HEK293 (cell line): ENCODE measurements around the gene DRC1.

Experiments
- CTCF ChIA-PET: fragments of 350-600 bp; formaldehyde crosslinking; extraction: SDS; loops from one replicate; lab custom pipeline; 2021; ENCODE audit warnings: antibody characterized with exemption; lab: Yijun Ruan, JAX
- POLR2A ChIA-PET: fragments of 300-600 bp; formaldehyde crosslinking; extraction: SDS; loops from one replicate; lab custom pipeline; 2020; ENCODE audit warnings: antibody characterized with exemption, inconsistent platforms; lab: Yijun Ruan, JAX
- H3K27ac ChIP-seq: fragments of 200-500 bp; sonication (Bioruptor generic); 2 replicates; pipeline ENCODE4 v1.5.1; 2014; ENCODE audit warnings: low read depth, low read length, control low read depth, inconsistent platforms; ENCODE audit errors: extremely low read depth
- H3K36me3 ChIP-seq, 2 experiments: fragments of 200-500 bp in 1 of 2; sonication (Bioruptor generic) in 1 of 2; 1 replicate in 1 of 2; 2 replicates in 1 of 2; pipeline ENCODE4 v1.5.1; 2014 to 2017; ENCODE audit warnings: inconsistent platforms in 2 of 2, low read length in 2 of 2; ENCODE audit not compliant: control insufficient read depth in 2 of 2, insufficient read depth in 1 of 2
- H3K4me1 ChIP-seq: fragments of 200-500 bp; sonication (Bioruptor generic); 2 replicates; pipeline ENCODE4 v1.5.1; 2014; ENCODE audit warnings: mild to moderate bottlenecking, low read length, inconsistent platforms; ENCODE audit not compliant: control insufficient read depth, insufficient read depth
- H3K4me3 ChIP-seq: 2 replicates; pipeline ENCODE4 v1.5.1; 2011; ENCODE audit warnings: low read depth, mild to moderate bottlenecking, control low read depth, low read length, moderate library complexity
- H3K9me3 ChIP-seq: fragments of 200-500 bp; sonication (Bioruptor generic); 2 replicates; pipeline ENCODE4 v1.5.1; 2014; ENCODE audit warnings: low read depth, low read length, inconsistent platforms; ENCODE audit not compliant: control insufficient read depth, insufficient read depth
- GLI2 ChIP-seq: fragments of 450-650 bp; formaldehyde crosslinking; IDR thresholded peaks from 2 replicates; pipeline ENCODE4; 2017; ENCODE audit warnings: missing biosample characterization, missing genetic modification characterization, low read depth, borderline replicate concordance
- GLIS2 ChIP-seq: fragments of 450-650 bp; formaldehyde crosslinking; IDR thresholded peaks from 2 replicates; pipeline ENCODE4 v1.5.1; 2016; ENCODE audit warnings: missing biosample characterization, missing genetic modification characterization
- HOXD13 ChIP-seq: sonication (generic); formaldehyde crosslinking; IDR thresholded peaks from 2 replicates; pipeline ENCODE4 v1.8.0; 2022; ENCODE audit warnings: missing genetic modification reagents, borderline replicate concordance
- OSR2 ChIP-seq: fragments of 450-650 bp; formaldehyde crosslinking; IDR thresholded peaks from 2 replicates; pipeline ENCODE4 v1.5.1; 2016; ENCODE audit warnings: missing biosample characterization, missing genetic modification characterization
- SCRT1 ChIP-seq: fragments of 450-650 bp; formaldehyde crosslinking; IDR thresholded peaks from 2 replicates; pipeline ENCODE4 v1.5.1; 2016; ENCODE audit warnings: missing biosample characterization, missing genetic modification characterization, borderline replicate concordance
- SCRT2 ChIP-seq: fragments of 450-650 bp; formaldehyde crosslinking; IDR thresholded peaks from 2 replicates; pipeline ENCODE4 v1.5.1; 2016; ENCODE audit warnings: missing biosample characterization, missing genetic modification characterization
- ZBTB20 ChIP-seq: fragments of 450-650 bp; formaldehyde crosslinking; IDR thresholded peaks from 2 replicates; pipeline ENCODE4 v1.5.1; 2016; ENCODE audit warnings: missing biosample characterization, missing genetic modification characterization
- ZFHX2 ChIP-seq: fragments of 450-650 bp; formaldehyde crosslinking; conservative IDR thresholded peaks from 2 replicates; pipeline ENCODE4 v1.5.1; 2016; ENCODE audit warnings: missing biosample characterization, missing genetic modification characterization
- ZNF214 ChIP-seq: fragments of 450-650 bp; formaldehyde crosslinking; IDR thresholded peaks from 2 replicates; pipeline ENCODE4 v1.5.1; 2017; ENCODE audit warnings: missing biosample characterization, mild to moderate bottlenecking, missing genetic modification characterization, borderline replicate concordance
- ZNF362 ChIP-seq: fragments of 450-650 bp; formaldehyde crosslinking; IDR thresholded peaks from 2 replicates; pipeline ENCODE4 v1.5.1; 2016; ENCODE audit warnings: missing biosample characterization, missing genetic modification characterization
- ZNF37A ChIP-seq: fragments of 450-650 bp; IDR thresholded peaks from 2 replicates; pipeline ENCODE4 v1.5.1; 2018; ENCODE audit warnings: missing biosample characterization, missing genetic modification characterization
- ZNF48 ChIP-seq: fragments of 450-650 bp; formaldehyde crosslinking; IDR thresholded peaks from 2 replicates; pipeline ENCODE4 v1.5.1; 2016; ENCODE audit warnings: missing biosample characterization, missing genetic modification characterization
- ZNF654 ChIP-seq: fragments of 450-650 bp; formaldehyde crosslinking; IDR thresholded peaks from 2 replicates; pipeline ENCODE4 v1.5.1; 2016; ENCODE audit warnings: low read depth, missing biosample characterization, missing genetic modification characterization
- TF ChIP-seq, protein P1 (sequence below): fragments of 450-650 bp; formaldehyde crosslinking; IDR thresholded peaks from 2 replicates; pipeline ENCODE4 v1.5.1; 2017; ENCODE audit warnings: missing biosample characterization, missing genetic modification characterization
- TF ChIP-seq, protein P2 (sequence below): fragments of 450-650 bp; formaldehyde crosslinking; IDR thresholded peaks from 2 replicates; pipeline ENCODE4 v1.5.1; 2017; ENCODE audit warnings: missing biosample characterization, missing genetic modification characterization
- TF ChIP-seq, protein P3 (sequence below): fragments of 450-650 bp; formaldehyde crosslinking; conservative IDR thresholded peaks from 2 replicates; pipeline ENCODE4 v1.5.1; 2016; ENCODE audit warnings: low read depth, missing biosample characterization, missing genetic modification characterization

The DRC1 gene

DNA sequence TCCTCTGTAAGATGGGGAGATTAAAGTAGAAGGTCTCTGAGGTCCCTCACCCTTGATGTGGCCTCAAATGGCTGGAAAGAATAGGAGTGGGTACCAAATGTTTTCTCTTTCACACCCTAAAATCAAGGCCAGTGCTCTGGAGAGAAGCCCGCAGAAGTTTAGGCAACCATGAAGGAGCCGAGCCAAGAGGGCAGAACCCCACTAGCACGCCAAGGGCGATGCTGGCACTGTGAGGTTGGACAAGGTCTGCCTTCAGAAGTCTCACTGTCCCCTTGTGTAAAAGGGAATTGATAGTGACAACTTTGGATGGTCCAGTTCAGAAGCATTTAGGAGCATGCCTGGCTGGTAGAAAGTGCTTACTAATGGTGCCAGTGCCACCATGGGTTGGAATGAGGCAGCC is 92.5 kb downstream of the DRC1 start:
- Histone ChIP-seq H3K9me3 (no peaks in the 10 kb centered on the region), H3K4me3 (no peak overlapping the region), H3K36me3 (no peaks in the 10 kb centered on the region), H3K4me1 (no peaks in the 10 kb centered on the region), H3K27ac (no peak overlapping the region)
- CTCF ChIA-PET, result no interaction called here
- POLR2A ChIA-PET, result no interaction called here
- TF ChIP-seq, protein P1, sequence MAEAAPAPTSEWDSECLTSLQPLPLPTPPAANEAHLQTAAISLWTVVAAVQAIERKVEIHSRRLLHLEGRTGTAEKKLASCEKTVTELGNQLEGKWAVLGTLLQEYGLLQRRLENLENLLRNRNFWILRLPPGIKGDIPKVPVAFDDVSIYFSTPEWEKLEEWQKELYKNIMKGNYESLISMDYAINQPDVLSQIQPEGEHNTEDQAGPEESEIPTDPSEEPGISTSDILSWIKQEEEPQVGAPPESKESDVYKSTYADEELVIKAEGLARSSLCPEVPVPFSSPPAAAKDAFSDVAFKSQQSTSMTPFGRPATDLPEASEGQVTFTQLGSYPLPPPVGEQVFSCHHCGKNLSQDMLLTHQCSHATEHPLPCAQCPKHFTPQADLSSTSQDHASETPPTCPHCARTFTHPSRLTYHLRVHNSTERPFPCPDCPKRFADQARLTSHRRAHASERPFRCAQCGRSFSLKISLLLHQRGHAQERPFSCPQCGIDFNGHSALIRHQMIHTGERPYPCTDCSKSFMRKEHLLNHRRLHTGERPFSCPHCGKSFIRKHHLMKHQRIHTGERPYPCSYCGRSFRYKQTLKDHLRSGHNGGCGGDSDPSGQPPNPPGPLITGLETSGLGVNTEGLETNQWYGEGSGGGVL, result no peak
- no peak for TF ChIP-seq GLI2 (tag by site-specific recombination)
- no peak for TF ChIP-seq OSR2 (tag by site-specific recombination)
- TF ChIP-seq ZNF362 (tag by site-specific recombination), result no peak
- TF ChIP-seq HOXD13 (CRISPR knock-in tag), result no peak
- TF ChIP-seq ZNF48 (tag by site-specific recombination), result no peak
- no peak for TF ChIP-seq GLIS2 (tag by site-specific recombination)
- TF ChIP-seq ZNF37A (tag by site-specific recombination), result no peak
- TF ChIP-seq, protein P2, sequence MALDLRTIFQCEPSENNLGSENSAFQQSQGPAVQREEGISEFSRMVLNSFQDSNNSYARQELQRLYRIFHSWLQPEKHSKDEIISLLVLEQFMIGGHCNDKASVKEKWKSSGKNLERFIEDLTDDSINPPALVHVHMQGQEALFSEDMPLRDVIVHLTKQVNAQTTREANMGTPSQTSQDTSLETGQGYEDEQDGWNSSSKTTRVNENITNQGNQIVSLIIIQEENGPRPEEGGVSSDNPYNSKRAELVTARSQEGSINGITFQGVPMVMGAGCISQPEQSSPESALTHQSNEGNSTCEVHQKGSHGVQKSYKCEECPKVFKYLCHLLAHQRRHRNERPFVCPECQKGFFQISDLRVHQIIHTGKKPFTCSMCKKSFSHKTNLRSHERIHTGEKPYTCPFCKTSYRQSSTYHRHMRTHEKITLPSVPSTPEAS, result no peak
- TF ChIP-seq ZBTB20, result no peak
- no peak for TF ChIP-seq ZNF214

GRCh38 chr2:26494891-26495290 is 93.2 kb downstream of the DRC1 start:
- ChIA-PET CTCF (interaction anchor here (0.7 kb wide), 1 partner anchor 350 kb away, joined by 4 read pairs; no protein-coding TSS in a partner anchor), POLR2A (no interaction called here)
- Histone ChIP-seq H3K36me3 (no peaks in the 10 kb centered on the region), H3K4me3 (no peak overlapping the region), H3K27ac (no peak overlapping the region), H3K9me3 (no peaks in the 10 kb centered on the region), H3K4me1 (no peaks in the 10 kb centered on the region)
- no peak for TF ChIP-seq ZFHX2 (tag by site-specific recombination)

DNA sequence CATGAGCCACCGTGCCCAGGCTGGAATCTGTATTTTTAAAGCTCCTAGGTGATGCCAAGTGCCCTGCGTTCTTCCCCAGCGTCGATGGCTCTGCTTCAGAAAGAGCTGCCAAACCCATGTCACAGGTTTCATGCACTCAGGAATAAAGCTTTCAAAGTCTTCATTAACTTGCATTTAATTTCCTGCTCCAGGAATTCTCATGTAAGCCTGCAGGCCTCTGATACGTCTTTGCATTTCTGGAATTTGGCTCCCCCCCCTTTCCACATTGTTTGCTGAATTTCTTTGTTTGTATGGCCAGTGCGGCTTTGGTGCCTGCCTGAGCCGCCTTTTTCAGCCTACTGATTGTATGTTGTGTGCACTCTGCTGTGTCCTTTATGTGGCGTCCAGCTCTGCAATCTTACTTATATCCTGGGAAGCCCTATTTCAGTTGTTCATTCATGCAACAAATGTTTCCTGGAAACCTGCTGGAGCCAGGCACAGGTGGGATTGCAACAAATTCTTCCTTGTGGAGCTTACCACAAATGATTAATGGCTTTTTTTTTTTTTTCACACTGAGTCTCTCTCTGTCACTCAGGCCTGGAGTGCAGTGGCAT is 94.1 kb downstream of the DRC1 start:
- CTCF ChIA-PET, result interaction anchor here (0.7 to 1.6 kb wide), 4 partner anchors 17 to 351 kb away, joined by 4 to 8 read pairs (median 4); no protein-coding TSS in a partner anchor
- H3K9me3 ChIP-seq, result no peaks in the 10 kb centered on the region
- no peaks in the 10 kb centered on the region for H3K36me3 ChIP-seq
- TF ChIP-seq SCRT2 (tag by site-specific recombination) (peak; percentile 82), SCRT1 (tag by site-specific recombination) (peak; percentile 87; the same call in 1 of the 2 replicates), ZNF654 (no peak)
- TF ChIP-seq, protein P3, sequence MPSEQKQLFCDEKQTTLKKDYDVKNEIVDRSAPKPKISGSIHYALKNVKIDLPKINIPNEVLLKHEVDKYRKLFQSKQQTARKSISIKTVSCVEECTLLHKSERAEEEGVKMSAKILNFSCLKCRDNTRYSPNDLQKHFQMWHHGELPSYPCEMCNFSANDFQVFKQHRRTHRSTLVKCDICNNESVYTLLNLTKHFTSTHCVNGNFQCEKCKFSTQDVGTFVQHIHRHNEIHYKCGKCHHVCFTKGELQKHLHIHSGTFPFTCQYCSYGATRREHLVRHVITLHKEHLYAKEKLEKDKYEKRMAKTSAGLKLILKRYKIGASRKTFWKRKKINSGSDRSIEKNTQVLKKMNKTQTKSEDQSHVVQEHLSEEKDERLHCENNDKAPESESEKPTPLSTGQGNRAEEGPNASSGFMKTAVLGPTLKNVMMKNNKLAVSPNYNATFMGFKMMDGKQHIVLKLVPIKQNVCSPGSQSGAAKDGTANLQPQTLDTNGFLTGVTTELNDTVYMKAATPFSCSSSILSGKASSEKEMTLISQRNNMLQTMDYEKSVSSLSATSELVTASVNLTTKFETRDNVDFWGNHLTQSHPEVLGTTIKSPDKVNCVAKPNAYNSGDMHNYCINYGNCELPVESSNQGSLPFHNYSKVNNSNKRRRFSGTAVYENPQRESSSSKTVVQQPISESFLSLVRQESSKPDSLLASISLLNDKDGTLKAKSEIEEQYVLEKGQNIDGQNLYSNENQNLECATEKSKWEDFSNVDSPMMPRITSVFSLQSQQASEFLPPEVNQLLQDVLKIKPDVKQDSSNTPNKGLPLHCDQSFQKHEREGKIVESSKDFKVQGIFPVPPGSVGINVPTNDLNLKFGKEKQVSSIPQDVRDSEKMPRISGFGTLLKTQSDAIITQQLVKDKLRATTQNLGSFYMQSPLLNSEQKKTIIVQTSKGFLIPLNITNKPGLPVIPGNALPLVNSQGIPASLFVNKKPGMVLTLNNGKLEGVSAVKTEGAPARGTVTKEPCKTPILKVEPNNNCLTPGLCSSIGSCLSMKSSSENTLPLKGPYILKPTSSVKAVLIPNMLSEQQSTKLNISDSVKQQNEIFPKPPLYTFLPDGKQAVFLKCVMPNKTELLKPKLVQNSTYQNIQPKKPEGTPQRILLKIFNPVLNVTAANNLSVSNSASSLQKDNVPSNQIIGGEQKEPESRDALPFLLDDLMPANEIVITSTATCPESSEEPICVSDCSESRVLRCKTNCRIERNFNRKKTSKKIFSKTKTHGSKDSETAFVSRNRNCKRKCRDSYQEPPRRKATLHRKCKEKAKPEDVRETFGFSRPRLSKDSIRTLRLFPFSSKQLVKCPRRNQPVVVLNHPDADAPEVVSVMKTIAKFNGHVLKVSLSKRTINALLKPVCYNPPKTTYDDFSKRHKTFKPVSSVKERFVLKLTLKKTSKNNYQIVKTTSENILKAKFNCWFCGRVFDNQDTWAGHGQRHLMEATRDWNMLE (tag by site-specific recombination), result no peak
- POLR2A ChIA-PET, result interaction anchor here (0.7 kb wide), 1 partner anchor 17 kb away, joined by 6 read pairs; no protein-coding TSS in a partner anchor
- no peaks in the 10 kb centered on the region for H3K4me1 ChIP-seq
- no peak overlapping the region for H3K27ac ChIP-seq
- H3K4me3 ChIP-seq, result no peak overlapping the region
